HG03565 (cell line): ENCODE measurements around the gene DGLUCY.
"Not testable (repeated sequence)": the region's sequence is repeated elsewhere in the genome, so short reads cannot be mapped to it uniquely, and the experiment has no call there.

Experiments used
- ATAC-seq: cut with Tn5 transposase; IDR thresholded peaks from one replicate; pipeline ENCODE4 v1.9.1; 2021; ENCODE audit warnings: mild to moderate bottlenecking, moderate library complexity; ENCODE audit not compliant: unreplicated experiment

Gene DGLUCY

GRCh38 chr14:91167380-91167770, 53.5 kb downstream of the DGLUCY start:
- no peak for ATAC-seq

DNA sequence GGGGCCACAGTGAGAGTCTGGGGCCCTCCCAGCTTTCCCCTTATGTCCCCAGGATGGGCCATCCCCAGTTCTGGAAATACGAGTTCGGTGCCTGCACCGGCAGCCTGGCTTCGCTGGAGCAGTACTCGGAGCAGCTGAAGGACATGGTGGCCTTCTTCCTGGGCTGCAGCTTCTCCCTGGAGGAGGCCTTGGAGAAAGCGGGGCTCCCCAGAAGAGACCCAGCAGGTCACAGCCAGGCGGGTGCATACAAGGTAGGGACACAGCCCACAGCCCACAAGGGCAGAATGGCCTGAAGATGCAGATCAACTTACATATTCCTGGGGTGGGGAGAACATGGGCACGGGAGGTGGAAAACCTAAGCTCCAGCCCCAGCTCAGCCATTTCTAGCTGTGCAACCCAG, 56.1 kb downstream of the DGLUCY start:
- no peak for ATAC-seq

GRCh38 chr14:91170504-91171121, 56.7 kb downstream of the DGLUCY start:
- no peak for ATAC-seq

DNA sequence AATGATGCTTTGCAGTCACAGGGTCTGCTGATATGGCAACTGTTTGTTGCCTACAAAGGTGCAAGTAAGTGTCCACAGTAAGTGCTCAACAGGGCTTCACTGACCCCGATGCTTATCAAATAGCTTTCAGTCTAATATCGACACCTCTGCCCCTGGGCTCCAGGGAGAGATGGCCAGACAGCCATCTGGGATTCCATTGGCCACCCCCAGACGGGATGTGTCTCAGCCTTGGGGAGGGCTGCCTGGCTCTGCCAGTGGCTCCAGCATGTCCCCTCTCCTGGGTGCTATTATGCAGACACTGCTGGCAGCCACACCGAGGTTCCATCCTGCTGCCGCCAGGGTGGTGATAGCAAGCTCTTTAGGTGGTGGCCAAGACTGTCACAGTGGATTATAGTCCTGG, 57.4 kb downstream of the DGLUCY start:
- no peak for ATAC-seq

GRCh38 chr14:91173221-91173670, 59.4 kb downstream of the DGLUCY start:
- ATAC-seq: no peak

DNA sequence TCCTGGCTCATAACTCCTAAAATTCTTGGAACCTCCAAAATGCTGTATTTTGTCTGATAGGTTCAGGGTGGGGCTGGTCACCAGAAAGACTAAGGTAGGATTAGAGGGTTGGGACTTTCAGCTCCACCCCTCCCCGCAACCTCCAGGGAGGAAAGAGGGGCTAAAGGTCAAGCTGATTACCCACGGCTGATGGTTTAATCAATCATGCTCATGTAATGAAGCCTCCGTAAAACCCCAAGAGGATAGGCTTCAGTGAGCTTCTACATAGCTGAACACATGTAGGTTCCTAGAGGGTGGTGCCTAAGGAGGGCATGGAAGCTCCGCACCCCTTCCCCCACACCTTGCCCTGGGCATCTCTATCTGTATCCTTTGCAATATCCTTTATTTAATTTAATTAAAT, 60.0 kb downstream of the DGLUCY start:
- ATAC-seq: no peak

- ATAC-seq: no peak
Measured at GRCh38 chr14:91175291-91176201, 61.7 kb downstream of the DGLUCY start.

GRCh38 chr14:91177073-91178034, 63.5 kb downstream of the DGLUCY start:
- no peak for ATAC-seq

DNA sequence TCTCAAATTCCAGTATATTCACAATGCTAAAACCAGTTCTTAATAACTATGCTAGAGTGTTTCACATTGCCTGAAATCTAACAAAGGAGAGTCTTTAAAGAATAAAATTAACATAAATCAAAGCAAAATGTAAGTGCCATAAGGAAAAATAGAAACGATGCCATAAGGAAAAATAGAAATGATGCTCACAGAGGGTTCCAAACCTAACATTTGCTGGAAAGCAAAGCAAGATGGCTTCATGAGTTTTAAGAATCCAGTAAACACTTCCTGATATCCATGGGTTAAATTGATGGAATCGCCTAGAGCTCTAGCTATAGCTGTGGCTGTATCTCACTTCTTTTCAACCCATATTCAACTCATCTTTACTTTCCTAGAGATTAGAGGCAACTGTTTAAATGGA, 66.7 kb downstream of the DGLUCY start:
- ATAC-seq: no peak

GRCh38 chr14:91182753-91183152, 68.9 kb downstream of the DGLUCY start:
- ATAC-seq: not testable (repeated sequence)

GRCh38 chr14:91184559-91184958, 70.7 kb downstream of the DGLUCY start:
- no peak for ATAC-seq

GRCh38 chr14:91185721-91186120, 71.8 kb downstream of the DGLUCY start:
- ATAC-seq: no peak

GRCh38 chr14:91186515-91187066, 72.7 kb downstream of the DGLUCY start:
- ATAC-seq: no peak

GRCh38 chr14:91187271-91187670, 73.4 kb downstream of the DGLUCY start:
- ATAC-seq: no peak

DNA sequence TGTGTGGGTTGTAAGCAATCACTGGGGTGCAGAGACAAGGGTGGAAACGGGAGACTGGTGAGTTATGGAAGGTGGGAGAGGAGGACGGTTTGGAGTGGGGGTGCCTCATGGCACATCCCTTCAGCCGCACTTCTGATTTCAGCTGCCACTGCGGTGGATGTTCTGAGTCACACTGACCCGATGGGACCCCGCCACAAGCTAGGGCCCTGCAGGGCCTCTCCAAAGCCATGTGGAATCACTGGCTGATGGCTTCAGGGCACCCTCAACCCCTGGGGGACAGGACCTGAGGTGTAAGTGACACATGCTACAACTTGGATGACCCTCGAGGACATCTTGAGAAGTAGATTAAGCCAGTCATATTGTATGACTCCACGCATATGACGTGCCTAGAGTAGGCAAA, 77.0 kb downstream of the DGLUCY start:
- ATAC-seq: no peak

GRCh38 chr14:91193069-91193468, 79.2 kb downstream of the DGLUCY start:
- no peak for ATAC-seq

DNA sequence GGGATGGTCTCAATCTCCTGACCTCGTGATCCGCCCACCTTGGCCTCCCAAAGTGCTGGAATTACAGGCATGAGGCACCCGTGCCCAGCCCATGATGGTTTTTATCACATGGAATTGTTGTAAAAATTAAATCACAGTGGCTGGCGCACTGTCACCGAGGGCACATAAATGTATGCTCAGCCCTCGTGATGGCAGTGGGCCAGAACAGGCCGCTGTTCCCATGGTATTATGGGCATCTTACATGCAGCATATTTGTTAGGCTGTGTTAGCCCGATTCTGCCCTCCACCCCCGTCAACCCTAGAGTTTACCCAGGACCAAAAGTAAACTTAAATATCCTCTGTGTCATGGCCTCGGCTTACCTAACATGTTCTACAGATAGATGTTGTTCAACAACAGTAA, 82.0 kb downstream of the DGLUCY start:
- ATAC-seq: no peak

DNA sequence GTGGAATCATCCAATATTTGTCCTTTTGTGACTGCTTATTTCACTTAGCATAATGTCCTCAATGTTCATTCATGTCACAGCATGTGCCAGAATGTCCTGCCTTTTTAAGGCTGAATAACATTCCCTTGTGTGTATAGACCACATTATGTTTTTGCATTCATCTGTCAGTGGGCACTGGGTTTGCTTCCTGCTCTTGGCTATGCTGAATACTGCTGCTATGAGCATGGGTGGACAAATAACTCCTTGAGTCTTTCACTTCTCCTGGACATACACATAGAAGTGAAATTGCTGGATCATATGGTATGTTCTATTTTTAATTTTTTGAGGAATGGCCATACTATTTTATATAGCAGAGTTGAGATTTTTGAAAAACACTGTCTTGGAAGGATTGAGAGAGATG, 83.8 kb downstream of the DGLUCY start:
- ATAC-seq: no peak

DNA sequence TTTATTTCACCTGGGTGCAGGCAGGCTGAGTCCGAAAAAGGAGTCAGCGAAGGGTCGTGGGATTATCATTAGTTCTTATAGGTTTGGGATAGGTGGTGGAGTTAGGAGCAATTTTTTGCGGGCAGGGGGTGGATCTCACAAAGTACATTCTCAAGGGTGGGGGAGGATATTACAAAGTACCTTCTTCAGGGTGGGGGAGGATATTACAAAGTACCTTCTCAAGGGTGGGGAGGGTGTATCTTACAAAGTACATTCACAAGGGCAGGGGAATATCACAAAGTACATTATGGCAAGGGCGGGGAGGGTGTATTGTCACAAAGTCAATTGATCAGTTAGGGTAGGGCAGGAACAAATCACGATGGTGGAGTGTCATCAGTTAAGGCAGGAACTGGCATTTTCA, 86.9 kb downstream of the DGLUCY start:
- ATAC-seq: not testable (repeated sequence)

GRCh38 chr14:91202234-91202974, 88.5 kb downstream of the DGLUCY start:
- no peak for ATAC-seq
